Adipose tissue (tissue), 3 donors: ENCODE data around the gene CHRNB2. TPM values are rescaled to one million over a fixed set of nuclear protein-coding genes. Genes with fewer than 3 reads are reported as not detected.

Experiments used
- H3K27ac ChIP-seq: one replicate; pipeline ENCODE4 v1.5.1; 2013; ENCODE audit warnings: low read depth, low read length
- WGBS, 3 donors: extraction: QIAGEN DNeasy Blood & Tissue Kit; methylation state at CpG; one replicate each; pipeline ENCODE4 v1.1.7; 2013; 5-methylcytosine and 5-hydroxymethylcytosine counted together
- polyA plus RNA-seq, 3 donors: library from polyadenylated mRNA; stranded (reverse); fragments of 200-250 nt; gene quantifications; one replicate each; pipeline ENCODE4 v1.2.3, GENCODE V29; 2013
- donor health status: healthy with polysubstance abuse.
- donor health status: Bipolar disorder and iron deficiency.
- donor health status: healthy.

Gene CHRNB2
- polyA plus RNA-seq, 3 donors, result under 0.01 to 0.38 (median 0.01) TPM

- no peak overlapping the region for H3K27ac ChIP-seq
- WGBS, 3 donors, result 69 to 88% (median 71%) methylated on average over 6 of the region's 6 CpGs
Measured at GRCh38 chr1:154550657-154551056, 16.9 kb upstream of the CHRNB2 start.

DNA sequence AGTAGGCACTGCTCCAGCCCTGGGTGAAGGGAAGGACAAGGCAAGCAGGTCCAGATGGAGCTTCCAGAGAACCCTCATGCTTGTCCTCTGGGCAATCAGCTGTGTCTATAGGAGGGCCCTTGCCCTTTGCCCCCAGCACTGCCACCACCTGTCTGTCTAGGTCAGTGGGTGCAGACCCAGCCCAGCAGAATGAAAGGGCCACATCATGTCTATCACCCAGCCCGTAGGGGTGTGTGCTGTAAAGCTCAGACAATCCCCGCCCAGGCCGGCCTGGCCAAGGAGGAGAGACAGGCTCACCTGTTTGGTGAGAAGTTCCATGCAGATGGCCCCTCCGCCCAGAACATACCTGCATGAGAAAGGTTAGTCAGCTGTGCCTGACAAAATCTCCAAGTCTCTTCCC lies 16.1 kb upstream of the CHRNB2 start:
- no peak overlapping the region for H3K27ac ChIP-seq
- 90 to 93% (median 92%) methylated on average over 4 of the region's 4 CpGs for WGBS, 3 donors

DNA sequence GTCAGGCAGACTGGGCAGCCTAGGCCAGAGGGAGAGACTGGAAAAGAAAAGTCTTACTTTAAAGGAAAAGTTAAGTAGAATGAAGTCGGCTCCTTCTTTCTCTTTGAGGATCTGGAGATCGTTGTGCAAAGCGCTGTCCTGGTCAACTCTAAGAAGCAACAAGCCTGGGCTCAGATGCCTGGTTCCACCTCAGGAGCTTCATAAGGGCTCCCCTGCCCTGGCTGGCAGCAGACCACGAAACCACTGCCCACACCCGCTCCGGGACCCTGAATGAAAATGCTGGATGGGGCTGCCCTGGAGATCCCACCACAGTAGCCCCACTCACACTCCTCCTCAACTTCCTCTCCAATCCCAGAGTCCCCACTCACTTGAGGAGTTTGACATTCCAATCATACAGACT lies 15.5 kb upstream of the CHRNB2 start:
- 89 to 93% (median 91%) methylated on average over 6 of the region's 6 CpGs for WGBS, 3 donors
- no peak overlapping the region for H3K27ac ChIP-seq

DNA sequence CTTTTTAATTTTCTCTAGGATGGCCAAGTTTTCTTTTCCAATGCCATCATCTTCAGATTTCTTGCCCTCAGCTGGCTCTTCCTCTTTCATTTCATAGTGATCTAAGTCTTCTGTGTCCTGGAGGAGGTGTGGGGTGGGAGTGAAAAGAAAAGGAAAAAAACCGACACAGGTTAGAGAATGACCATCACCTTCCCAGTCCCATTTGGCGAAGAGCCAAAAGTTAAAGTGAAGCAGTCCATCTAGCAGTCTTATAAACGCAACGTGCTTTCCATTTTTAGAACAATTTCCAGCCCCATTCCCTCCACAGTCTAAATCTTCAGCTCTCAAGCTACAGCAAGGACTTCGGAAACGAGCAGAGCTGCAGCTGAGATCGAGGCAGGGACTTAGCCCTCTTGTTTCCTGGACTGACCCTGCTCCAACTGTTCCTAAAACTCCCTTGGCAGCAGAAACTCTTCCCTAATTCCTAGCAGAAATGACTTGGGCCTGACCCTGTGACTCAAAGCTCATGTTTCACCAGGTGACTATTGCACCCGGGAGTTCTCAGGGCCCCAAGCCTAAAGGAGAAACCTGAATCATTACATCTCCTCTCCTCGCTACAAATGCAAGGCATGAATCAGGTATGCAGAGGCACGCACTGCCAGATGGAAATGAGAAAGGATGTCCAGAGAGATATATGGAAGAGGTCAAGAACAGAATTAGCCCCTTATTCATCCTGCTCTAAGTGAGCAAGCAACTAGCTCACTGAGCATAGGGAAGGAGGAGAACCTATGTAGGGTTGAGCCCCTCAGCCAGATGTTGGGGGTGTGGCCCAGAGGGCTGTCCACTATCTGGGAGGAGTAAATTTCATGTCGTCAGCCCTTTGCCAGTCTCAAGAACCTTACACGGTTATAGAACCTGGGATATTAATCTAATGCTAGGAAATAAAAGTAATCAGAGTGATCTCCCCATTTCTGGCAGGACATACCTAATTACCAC lies 14.2 kb upstream of the CHRNB2 start:
- WGBS, 3 donors, result 67 to 72% (median 72%) methylated on average over 12 of the region's 12 CpGs
- no peak overlapping the region for H3K27ac ChIP-seq

DNA sequence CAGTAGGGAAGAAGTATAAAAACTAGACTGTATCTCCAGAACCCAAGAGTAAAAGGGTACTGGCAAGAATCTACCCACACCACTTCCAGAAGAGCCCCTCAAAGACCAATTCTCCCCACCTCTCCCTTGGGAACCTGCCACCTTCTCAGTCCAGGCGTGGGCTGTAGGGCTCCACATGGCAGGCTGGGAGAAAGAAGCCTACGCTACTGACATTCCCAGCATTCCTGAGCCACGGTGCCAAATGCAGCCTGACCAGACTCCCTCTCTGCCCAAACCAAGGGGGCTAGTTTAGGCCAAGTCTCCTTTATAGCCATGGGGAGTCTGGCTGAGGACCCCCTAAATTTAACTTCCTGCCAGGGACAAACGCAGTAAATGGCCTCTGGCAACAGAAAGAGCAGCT lies 11.2 kb upstream of the CHRNB2 start:
- H3K27ac ChIP-seq, result no peak overlapping the region
- WGBS, 3 donors, result 13 to 41% (median 33%) methylated on average over 4 of the region's 4 CpGs

DNA sequence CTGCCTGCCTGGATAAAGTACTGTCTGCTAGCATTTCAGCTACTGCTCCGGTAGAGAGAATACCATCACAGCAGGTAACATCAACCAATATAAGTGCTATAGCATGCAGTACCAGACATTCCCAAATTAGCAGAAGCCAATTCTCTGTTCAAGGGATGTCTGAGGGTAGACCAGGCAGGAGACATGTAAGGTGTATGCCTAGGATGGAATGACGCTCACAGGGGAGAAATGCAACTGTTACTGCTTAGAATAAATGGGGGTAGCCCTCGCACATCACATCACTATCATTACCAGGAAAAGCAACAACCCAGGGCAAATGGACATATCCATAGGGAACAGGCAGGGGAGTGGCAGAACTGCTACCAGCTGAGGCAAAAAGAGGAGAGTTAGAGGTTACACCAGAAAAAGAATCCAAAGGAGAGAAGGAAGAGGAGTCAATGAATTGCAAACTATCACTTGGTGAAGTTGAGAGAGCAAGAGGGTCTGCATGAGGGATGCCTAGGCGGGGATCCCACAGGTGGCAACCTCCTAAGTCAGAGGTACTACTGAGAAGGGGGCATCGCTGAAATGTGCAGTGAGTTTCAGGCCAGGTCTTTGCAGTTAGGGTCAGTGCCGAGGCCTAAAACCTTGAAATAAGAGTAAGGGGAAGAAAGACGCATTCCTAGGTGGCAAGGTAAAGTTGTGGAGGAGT lies 10.2 kb upstream of the CHRNB2 start:
- peak overlapping the region; percentile 25 for H3K27ac ChIP-seq
- 8 to 13% (median 13%) methylated on average over 7 of the region's 7 CpGs for WGBS, 3 donors

DNA sequence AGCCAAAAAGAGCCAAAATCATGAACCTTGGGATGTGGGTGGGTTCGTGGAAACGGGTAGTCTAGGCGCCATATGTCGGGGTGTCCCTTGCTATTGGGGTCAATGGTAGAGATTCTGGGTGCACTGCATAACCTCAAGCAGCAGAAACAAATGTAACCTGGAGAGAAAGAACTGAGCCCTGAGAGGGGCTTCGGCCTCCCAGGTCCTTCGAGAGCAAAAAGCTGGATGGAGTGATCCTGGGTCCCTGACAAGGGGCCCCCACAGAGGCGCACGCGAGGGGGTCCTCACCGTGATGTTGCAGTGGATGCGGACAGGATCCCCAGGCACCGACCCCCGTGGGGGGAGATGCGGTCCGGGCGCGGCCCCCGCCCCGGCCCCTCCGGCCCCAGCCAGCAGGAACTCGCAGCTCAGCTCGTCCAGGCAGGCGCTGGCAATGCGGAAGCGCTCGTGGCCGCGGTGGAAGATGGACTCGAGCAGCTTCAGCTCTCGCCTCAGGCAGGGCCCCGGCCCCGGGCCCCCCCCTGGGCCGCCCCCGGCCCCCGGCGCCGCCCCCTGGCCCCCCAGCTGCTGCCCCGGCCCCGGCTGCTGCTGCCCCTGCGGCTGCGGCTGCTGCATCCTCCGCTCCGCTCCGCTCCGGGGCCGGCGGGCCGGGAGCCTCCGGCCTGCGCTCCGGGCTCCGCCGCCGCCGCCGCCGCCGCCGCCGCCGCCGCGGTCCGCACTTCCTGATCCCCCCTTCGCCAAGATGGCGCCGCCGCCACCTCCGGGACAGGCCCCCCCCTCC lies 9.4 kb upstream of the CHRNB2 start, which contains the start of gene UBE2Q1:
TSS of gene UBE2Q1 (minus strand) at position 724 of the 781 bp plus-strand sequence. CDS start at position 615, 109 bp downstream.
- peak within 1 kb of the TSS; percentile 79 for H3K27ac ChIP-seq
- WGBS, 3 donors, result 0 to 1% (median 0%) methylated on average over 21 to 59 of the region's 69 CpGs

GRCh38 chr1:154558720-154559465 lies 8.7 kb upstream of the CHRNB2 start:
- WGBS, 3 donors, result 0 to 1% (median 0%) methylated on average over 43 to 57 of the region's 57 CpGs
- peak overlapping the region; percentile 79 for H3K27ac ChIP-seq

GRCh38 chr1:154559466-154560044 lies 8.0 kb upstream of the CHRNB2 start:
- H3K27ac ChIP-seq, result peak overlapping the region; percentile 79
- 5 to 11% (median 10%) methylated on average over 13 of the region's 13 CpGs for WGBS, 3 donors

DNA sequence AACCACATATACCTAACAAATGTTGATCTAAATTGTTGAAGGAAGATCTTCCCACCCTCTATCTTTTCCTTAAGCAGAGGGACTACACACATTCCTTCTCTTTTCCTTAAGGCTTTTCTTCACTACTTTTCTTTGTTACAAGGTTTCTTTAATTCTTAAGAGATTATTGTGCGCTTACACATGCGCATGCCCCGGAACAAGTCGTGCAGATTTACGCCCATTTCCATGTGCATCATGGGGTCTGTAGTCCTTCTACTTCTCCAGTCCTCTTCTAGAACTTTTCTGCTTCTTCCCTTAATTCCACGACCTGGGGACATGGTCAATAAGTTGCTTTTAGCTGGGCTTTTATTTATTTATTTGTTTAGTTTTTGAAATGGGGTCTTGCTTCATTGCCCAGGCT lies 1.7 kb upstream of the CHRNB2 start:
- no peak overlapping the region for H3K27ac ChIP-seq
- 76 to 88% (median 88%) methylated on average over 6 of the region's 6 CpGs for WGBS, 3 donors

DNA sequence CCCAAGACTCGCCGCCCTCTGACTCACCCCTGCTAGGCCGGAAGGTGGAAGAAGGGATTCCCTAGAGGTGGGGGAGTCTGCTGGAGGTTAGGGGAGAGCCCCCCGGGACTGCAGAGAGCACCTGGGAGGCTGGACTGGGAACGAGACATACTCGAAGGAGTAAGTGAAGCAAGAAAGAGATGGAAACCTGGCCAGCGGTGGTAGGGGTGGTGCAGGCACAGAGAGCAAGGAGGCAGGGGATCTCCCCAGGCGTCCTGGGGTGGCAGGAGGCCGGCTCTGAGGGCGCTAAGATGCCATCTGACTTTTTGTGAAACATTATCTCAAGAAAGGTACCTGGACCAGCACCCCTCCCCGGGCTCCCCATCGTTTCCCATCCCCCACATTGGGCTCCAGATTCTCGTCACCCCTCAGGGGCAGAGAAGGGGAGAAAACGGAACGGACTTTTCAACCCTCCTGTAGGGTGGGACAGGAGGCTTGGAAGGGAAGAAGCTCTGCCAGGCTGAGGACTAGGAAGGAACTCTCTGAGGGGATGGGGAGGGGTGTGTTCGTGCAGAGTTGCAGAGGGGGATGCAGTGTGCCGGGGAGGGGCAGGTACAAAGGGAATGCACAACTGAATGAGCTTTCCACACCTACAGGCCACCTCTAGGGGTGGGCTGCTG lies 708 bp downstream of the CHRNB2 start:
- H3K27ac ChIP-seq, result no peak overlapping the region
- WGBS, 3 donors, result 29 to 37% (median 32%) methylated on average over 17 of the region's 17 CpGs

- WGBS, 3 donors, result 95 to 96% (median 96%) methylated on average over 59 of the region's 59 CpGs
- no peak overlapping the region for H3K27ac ChIP-seq
Measured at GRCh38 chr1:154571244-154571963, 3.8 kb downstream of the CHRNB2 start.

DNA sequence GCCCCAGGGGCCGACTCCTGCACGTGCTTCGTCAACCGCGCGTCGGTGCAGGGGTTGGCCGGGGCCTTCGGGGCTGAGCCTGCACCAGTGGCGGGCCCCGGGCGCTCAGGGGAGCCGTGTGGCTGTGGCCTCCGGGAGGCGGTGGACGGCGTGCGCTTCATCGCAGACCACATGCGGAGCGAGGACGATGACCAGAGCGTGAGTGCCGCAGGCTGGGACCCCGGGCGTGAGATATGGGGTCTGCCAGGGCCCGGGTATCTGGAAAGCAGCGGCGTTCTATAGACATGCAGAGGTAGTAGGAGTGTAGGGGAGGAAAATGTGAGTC lies 4.3 kb downstream of the CHRNB2 start:
- WGBS, 3 donors, result 92 to 94% (median 92%) methylated on average over 29 of the region's 29 CpGs
- H3K27ac ChIP-seq, result no peak overlapping the region

- H3K27ac ChIP-seq, result no peak overlapping the region
- WGBS, 3 donors, result 68 to 77% (median 72%) methylated on average over 10 of the region's 10 CpGs
Measured at GRCh38 chr1:154572468-154573167, 5.0 kb downstream of the CHRNB2 start.

DNA sequence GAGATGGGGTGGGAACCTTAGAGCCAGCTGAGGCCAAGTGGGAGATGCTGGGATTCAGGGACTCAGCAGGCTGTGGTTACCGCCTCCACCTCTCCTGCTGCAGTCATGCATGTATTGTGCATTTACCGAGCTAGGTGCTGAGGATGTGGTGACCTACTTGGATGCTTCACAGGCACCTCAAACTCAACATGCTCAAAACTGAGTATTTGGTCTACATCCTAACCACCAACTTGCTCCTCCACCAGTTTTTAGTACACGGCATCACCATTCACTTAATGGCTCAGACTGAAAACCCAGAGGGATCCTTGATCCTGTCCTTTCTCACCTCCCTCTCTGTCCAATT lies 5.6 kb downstream of the CHRNB2 start:
- WGBS, 3 donors, result 86 to 90% (median 89%) methylated on average over 3 of the region's 3 CpGs
- no peak overlapping the region for H3K27ac ChIP-seq

DNA sequence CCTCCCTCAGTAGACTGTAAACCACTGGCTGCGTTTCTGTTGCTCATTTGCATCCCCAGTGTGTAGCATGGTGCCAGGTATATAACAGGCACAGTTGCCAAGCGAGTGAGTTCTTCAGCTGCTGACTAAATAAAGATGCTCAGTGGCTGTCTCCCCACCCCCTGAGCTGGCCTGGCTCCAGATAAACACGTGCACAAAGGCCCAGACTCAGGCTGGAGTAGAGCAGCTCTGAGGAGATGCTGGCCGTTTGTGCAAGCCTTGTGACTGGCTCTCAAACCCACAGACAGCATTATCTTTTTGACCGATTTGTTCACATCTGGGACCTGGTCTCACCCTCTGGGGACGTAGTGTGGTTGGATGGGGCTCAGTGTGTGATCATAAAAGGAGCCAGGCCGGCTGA lies 7.1 kb downstream of the CHRNB2 start:
- 16 to 28% (median 25%) methylated on average over 7 of the region's 7 CpGs for WGBS, 3 donors
- H3K27ac ChIP-seq, result no peak overlapping the region
